ENCODE results near the gene MYL11. TPM values are rescaled to one million over a fixed set of nuclear protein-coding genes. Genes with fewer than 3 reads are reported as not detected.
"Not testable (repeated sequence)": the region's sequence is repeated elsewhere in the genome, so short reads cannot be mapped to it uniquely, and the experiment has no call there.

Gene MYL11
- total RNA-seq, 2 donors from 2014 or later, result 3.5 to 23.5 TPM

GRCh38 chr16:30340621-30341020, 34.0 kb upstream of the MYL11 start:
- TF ChIP-seq CTCF (IDR thresholded peaks at IDR 0.05), result no peak
- TF ChIP-seq POLR2A (IDR thresholded peaks at IDR 0.05), result no peak
- no peak for TF ChIP-seq POLR2AphosphoS5 (IDR thresholded peaks at IDR 0.05)
- Histone ChIP-seq H3K36me3 (no peaks in the 10 kb centered on the region), H3K27ac (no peak overlapping the region), H3K27me3 (replicated peaks; ENCODE audit: insufficient read depth) (no peaks in the 10 kb centered on the region), H3K9me3 (no peaks in the 10 kb centered on the region), H3K4me1 (replicated peaks) (no peaks in the 10 kb centered on the region), H3K4me3 (no peak overlapping the region)
- DNase-seq (ENCODE audit: low spot score), result no peak
- intact Hi-C loops (cut with DNase I), result no loop called here
- 80% methylated on average over 13 of the region's 13 CpGs for WGBS

DNA sequence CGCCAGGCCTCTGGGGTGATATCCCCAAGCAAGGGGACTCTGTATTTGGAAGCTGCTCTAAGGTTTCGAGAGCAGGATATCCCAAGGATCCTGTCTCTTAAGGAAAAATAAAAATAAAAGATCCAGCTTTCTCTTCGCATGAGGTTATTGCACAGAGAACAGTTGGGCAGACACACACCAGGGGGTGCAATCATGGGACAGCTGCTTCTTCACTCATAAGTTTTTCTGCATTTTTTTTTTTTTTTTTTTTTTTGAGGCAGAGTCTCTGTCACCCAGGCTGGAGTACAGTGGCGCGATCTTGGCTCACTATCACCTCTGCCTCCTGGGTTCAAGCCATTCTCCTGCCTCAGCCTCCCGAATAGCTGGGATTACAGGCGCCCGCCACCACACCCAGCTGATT, 32.6 kb upstream of the MYL11 start:
- intact Hi-C loops (cut with DNase I); H3K36me3 ChIP-seq; H3K4me1 ChIP-seq (replicated peaks); H3K4me3 ChIP-seq; DNase-seq (ENCODE audit: low spot score); H3K9me3 ChIP-seq; H3K27ac ChIP-seq; H3K27me3 ChIP-seq (replicated peaks; ENCODE audit: insufficient read depth): not testable (repeated sequence)
- WGBS, result 96% methylated on average over 8 of the region's 8 CpGs

GRCh38 chr16:30342751-30343490, 31.7 kb upstream of the MYL11 start:
- no peak overlapping the region for H3K4me3 ChIP-seq
- TF ChIP-seq POLR2AphosphoS5 (IDR thresholded peaks at IDR 0.05), result no peak
- no peak for TF ChIP-seq POLR2A (IDR thresholded peaks at IDR 0.05)
- no peak for TF ChIP-seq CTCF (IDR thresholded peaks at IDR 0.05)
- 90% methylated on average over 32 of the region's 32 CpGs for WGBS
- no peaks in the 10 kb centered on the region for H3K4me1 ChIP-seq (replicated peaks)
- intact Hi-C loops (cut with DNase I), result no loop called here
- no peaks in the 10 kb centered on the region for H3K9me3 ChIP-seq
- H3K36me3 ChIP-seq, result no peaks in the 10 kb centered on the region
- no peak overlapping the region for H3K27ac ChIP-seq
- no peaks in the 10 kb centered on the region for H3K27me3 ChIP-seq (replicated peaks; ENCODE audit: insufficient read depth)
- no peak for DNase-seq (ENCODE audit: low spot score)

- H3K4me1 ChIP-seq (replicated peaks); H3K36me3 ChIP-seq; H3K4me3 ChIP-seq; DNase-seq (ENCODE audit: low spot score); H3K27me3 ChIP-seq (replicated peaks; ENCODE audit: insufficient read depth); H3K9me3 ChIP-seq; intact Hi-C loops (cut with DNase I); H3K27ac ChIP-seq: not testable (repeated sequence)
- WGBS, result 94% methylated on average over 11 of the region's 11 CpGs
Measured at GRCh38 chr16:30343491-30343820, 31.1 kb upstream of the MYL11 start.

DNA sequence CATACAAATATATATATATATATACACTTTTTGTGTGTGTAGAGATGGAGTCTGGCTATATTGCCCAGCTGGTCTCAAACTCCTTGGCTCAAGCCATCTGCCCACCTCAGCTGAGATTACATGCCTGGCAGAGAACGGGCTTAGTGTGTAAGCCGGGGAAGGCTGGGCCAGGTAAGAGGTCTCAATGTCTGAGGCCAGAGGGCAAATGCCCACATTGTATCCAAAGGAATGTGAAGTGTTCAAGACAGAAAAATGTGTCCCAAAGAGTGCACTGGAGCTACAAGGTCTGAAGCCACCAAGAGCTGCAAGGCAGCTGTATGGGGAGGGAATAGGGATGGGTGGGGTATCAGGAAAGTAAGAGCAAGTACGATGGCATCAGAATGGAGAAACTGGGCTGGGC, 28.3 kb upstream of the MYL11 start:
- H3K36me3 ChIP-seq, result peaks cover 0 to 6% of the 10 kb centered on the region in 2 donors
- H3K4me3 ChIP-seq, result no peak overlapping the region
- no peaks in the 10 kb centered on the region for H3K27me3 ChIP-seq (replicated peaks; ENCODE audit: insufficient read depth)
- no peak overlapping the region for H3K27ac ChIP-seq
- 91% methylated on average over 3 of the region's 3 CpGs for WGBS
- intact Hi-C loops (cut with DNase I), result no loop called here
- no peak for TF ChIP-seq POLR2A (IDR thresholded peaks at IDR 0.05)
- TF ChIP-seq CTCF (IDR thresholded peaks at IDR 0.05), result no peak
- no peak for TF ChIP-seq POLR2AphosphoS5 (IDR thresholded peaks at IDR 0.05)
- H3K4me1 ChIP-seq (replicated peaks), result no peaks in the 10 kb centered on the region
- H3K9me3 ChIP-seq, result no peaks in the 10 kb centered on the region
- DNase-seq (ENCODE audit: low spot score), result no peak

DNA sequence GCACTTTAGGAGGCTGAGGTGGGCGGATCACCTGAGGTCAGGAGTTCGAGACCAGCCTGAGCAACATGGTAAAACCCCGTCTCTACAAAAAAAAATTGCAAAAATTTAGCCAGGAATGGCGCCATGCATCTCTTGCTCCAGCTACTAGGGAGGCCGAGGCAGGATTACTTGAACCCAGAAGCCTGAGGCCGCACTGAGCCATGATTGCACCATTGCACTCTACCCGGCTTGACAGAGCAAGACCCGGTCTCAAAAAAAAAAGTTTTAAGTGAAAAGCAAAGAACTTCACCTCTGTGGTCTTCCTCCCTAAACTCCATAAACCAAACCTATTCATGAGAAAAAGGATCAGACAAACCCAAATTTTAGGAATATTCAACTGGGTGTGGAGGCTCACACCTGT, 26.5 kb upstream of the MYL11 start:
- H3K27me3 ChIP-seq (replicated peaks; ENCODE audit: insufficient read depth), result no peaks in the 10 kb centered on the region
- peaks cover 0 to 6% of the 10 kb centered on the region in 2 donors for H3K36me3 ChIP-seq
- no peak for DNase-seq (ENCODE audit: low spot score)
- no peak overlapping the region for H3K4me3 ChIP-seq
- intact Hi-C loops (cut with DNase I), result no loop called here
- no peak overlapping the region for H3K27ac ChIP-seq
- WGBS, result 94% methylated on average over 8 of the region's 8 CpGs
- no peaks in the 10 kb centered on the region for H3K9me3 ChIP-seq
- peaks cover 9% of the 10 kb centered on the region for H3K4me1 ChIP-seq (replicated peaks)
- TF ChIP-seq POLR2AphosphoS5 (IDR thresholded peaks at IDR 0.05) (no peak), POLR2A (IDR thresholded peaks at IDR 0.05) (no peak), CTCF (IDR thresholded peaks at IDR 0.05) (no peak)

Data from prostate gland (tissue), 2 donors.